SU-DHL-6 (cell line): ENCODE results near the gene STARD10.

Experiments
- CTCF ChIP-seq: fragments of 200-600 bp; sonication (generic); IDR thresholded peaks from one replicate; pipeline ENCODE4 v1.5.1; 2017; ENCODE audit warnings: antibody characterized with exemption, mild to moderate bottlenecking, low read length, moderate library complexity; ENCODE audit not compliant: insufficient read depth, poor library complexity, severe bottlenecking
- EZH2phosphoT487 ChIP-seq: fragments of 200-600 bp; sonication (generic), shearing (Covaris generic); conservative IDR thresholded peaks from 2 replicates; pipeline ENCODE4 v1.6.1; 2018; ENCODE audit warnings: mild to moderate bottlenecking, antibody characterized with exemption, low read length, moderate library complexity, mixed read lengths

GRCh38 chr11:72829884-72830533, 36.2 kb upstream of the STARD10 start:
- TF ChIP-seq CTCF = no peak
- no peak for TF ChIP-seq EZH2phosphoT487
